GM12878 (cell line): Measurements from ENCODE around the gene WNK2. TPM values are rescaled to one million over a fixed set of nuclear protein-coding genes. Genes with fewer than 3 reads are reported as not detected.
"Not testable (repeated sequence)": the region's sequence is repeated elsewhere in the genome, so short reads cannot be mapped to it uniquely, and the experiment has no call there.

ENCODE experiments used
- ATAC-seq: fragments of 200-7000 bp; cut with Tn5 transposase; 3 replicates; pipeline ENCODE4 v1.9.1; 2020; ENCODE audit warnings: mild to moderate bottlenecking, moderate library complexity
- BruUV-seq: library from RNA; stranded (reverse); fragments of 400-500 nt; replicated peaks from 2 replicates; lab custom pipeline; 2021; lab: Mats Ljungman, UMichigan
- CTCF ChIA-PET: fragments of 300-600 bp; sonication (Branson Sonifier 250); formaldehyde crosslinking; extraction: SDS; loops from one replicate; lab custom pipeline; 2021; ENCODE audit warnings: inconsistent platforms; lab: Yijun Ruan, JAX
- POLR2A ChIA-PET: fragments of 350-600 bp; formaldehyde crosslinking; extraction: SDS; loops from one replicate; lab custom pipeline; 2021; ENCODE audit warnings: inconsistent platforms; lab: Charles Lee
- RAD21 ChIA-PET: fragments of 300-600 bp; sonication (Branson Sonifier 250); formaldehyde crosslinking; loops from one replicate; lab custom pipeline; 2023; ENCODE audit warnings: antibody characterized with exemption; ENCODE audit not compliant: unreplicated experiment; lab: Charles Lee
- SMC1A ChIA-PET: fragments of 300-600 bp; sonication (Branson Sonifier 250); formaldehyde crosslinking; loops from one replicate; lab custom pipeline; 2023; ENCODE audit not compliant: unreplicated experiment, uncharacterized antibody; lab: Charles Lee
- DNase-seq: peaks from one replicate; pipeline ENCODE4 v3.0.0-alpha.2; 2011; ENCODE audit warnings: low read depth, low spot score
- FAIRE-seq: peaks from 3 replicates; lab custom pipeline; 2011; peaks lifted over from hg19 to GRCh38; lab: Jason Lieb, UNC
- H2AFZ ChIP-seq: 2 replicates; pipeline ENCODE4 v1.6.0; 2011; ENCODE audit warnings: low read depth, low read length, control low read depth; ENCODE audit not compliant: control insufficient read depth
- H3K27ac ChIP-seq: 2 replicates; pipeline ENCODE4 v1.5.1; 2011; ENCODE audit warnings: control low read depth; ENCODE audit not compliant: control insufficient read depth, insufficient read depth
- H3K27me3 ChIP-seq, 2 experiments: replicated peaks in 1 of 2; 2 replicates each; pipeline versions ENCODE4 v1.6.0 to v1.6.1; 2011; ENCODE audit warnings: low read length in 1 of 2; ENCODE audit not compliant: control insufficient read depth in 2 of 2, insufficient read depth in 2 of 2
- H3K36me3 ChIP-seq, 2 experiments: 2 replicates each; pipeline ENCODE4 v1.5.1; 2011; ENCODE audit warnings: low read length in 1 of 2; ENCODE audit not compliant: control insufficient read depth in 2 of 2, insufficient read depth in 2 of 2
- H3K4me1 ChIP-seq: 2 replicates; pipeline ENCODE4 v1.6.1; 2011; ENCODE audit warnings: mild to moderate bottlenecking, low read length, moderate library complexity, mixed read lengths; ENCODE audit not compliant: control insufficient read depth, insufficient read depth
- H3K4me2 ChIP-seq: 2 replicates; pipeline ENCODE4 v1.6.0; 2011; ENCODE audit warnings: control low read depth; ENCODE audit not compliant: control insufficient read depth, insufficient read depth
- H3K4me3 ChIP-seq: fragments of 200-600 bp; sonication (generic); 2 replicates; pipeline ENCODE4 v1.5.1; 2016
- H3K79me2 ChIP-seq: 2 replicates; pipeline ENCODE4 v1.6.0; 2011; ENCODE audit warnings: low read length; ENCODE audit not compliant: control insufficient read depth, insufficient read depth
- H3K9ac ChIP-seq: 2 replicates; pipeline ENCODE4 v1.8.0; 2011; ENCODE audit warnings: low read length, control low read depth, mixed read lengths; ENCODE audit not compliant: control insufficient read depth, insufficient read depth
- H3K9me3 ChIP-seq: replicated peaks from 3 replicates; pipeline ENCODE4 v1.5.1; 2011; ENCODE audit warnings: mild to moderate bottlenecking, low read length; ENCODE audit not compliant: control insufficient read depth, insufficient read depth
- H4K20me1 ChIP-seq: 2 replicates; pipeline ENCODE4 v1.6.0; 2011; ENCODE audit not compliant: control insufficient read depth, insufficient read depth
- BRCA1 ChIP-seq: IDR thresholded peaks from 2 replicates; pipeline ENCODE4 v1.6.1; 2011; ENCODE audit warnings: low read depth, low read length, improper control_type of control experiment
- E2F4 ChIP-seq: IDR thresholded peaks from 2 replicates; pipeline ENCODE4 v1.6.1; 2012; ENCODE audit warnings: low read depth, low read length, improper control_type of control experiment
- HSF1 ChIP-seq: fragments of 150-350 bp; IDR thresholded peaks from 2 replicates; pipeline ENCODE4 v1.6.1; 2014; ENCODE audit warnings: mild to moderate bottlenecking, low read depth, low read length
- IRF5 ChIP-seq: fragments of 450-650 bp; IDR thresholded peaks from 2 replicates; pipeline ENCODE4 v1.6.1; 2017; ENCODE audit warnings: borderline replicate concordance
- JUNB ChIP-seq: IDR thresholded peaks from 2 replicates; pipeline ENCODE4 v1.6.1; 2016; ENCODE audit warnings: antibody characterized with exemption, mild to moderate bottlenecking
- SMAD1 ChIP-seq: fragments of 450-650 bp; IDR thresholded peaks from 2 replicates; pipeline ENCODE4 v1.6.1; 2018; ENCODE audit warnings: mild to moderate bottlenecking, low read depth; ENCODE audit not compliant: partially characterized antibody
- SMAD5 ChIP-seq: IDR thresholded peaks from 2 replicates; pipeline ENCODE4 v1.6.1; 2016; ENCODE audit warnings: antibody characterized with exemption, low read depth
- USF2 ChIP-seq: IDR thresholded peaks from 2 replicates; pipeline ENCODE4 v1.6.1; 2011; ENCODE audit warnings: low read depth, low read length, improper control_type of control experiment, borderline replicate concordance
- ZBED1 ChIP-seq: IDR thresholded peaks from 2 replicates; pipeline ENCODE4 v1.6.1; 2016; ENCODE audit warnings: borderline replicate concordance
- WGBS: methylation state at CpG from one replicate; pipeline ENCODE4 v1.1.6; 2016; ENCODE audit warnings: low lambda C conversion rate; ENCODE audit not compliant: insufficient replicate concordance, insufficient coverage; ENCODE audit errors: missing lambda C conversion rate; 5-methylcytosine and 5-hydroxymethylcytosine counted together
- in situ Hi-C: fragments of 300-500 bp; cut with MboI; formaldehyde crosslinking; loops from 9 replicates; pipeline ENCODE4 v1.14.3; 2018; ENCODE audit warnings: mixed read lengths
- intact Hi-C: fragments of 100-400 bp; cut with micrococcal nuclease; formaldehyde crosslinking; loops from one replicate; pipeline ENCODE4 v1.14.2; 2022; ENCODE audit not compliant: unreplicated experiment
- polyA plus RNA-seq, 11 experiments: library from polyadenylated mRNA; depleted of rRNA in 4 of 11; unstranded in 6 of 11; stranded (reverse) in 5 of 11; fragments of >200 nt; fragmentation: Nextera tagmentation in 4 of 11; fragmentation: Illumina TruSeq in 1 of 11; extraction: Ambion mirVana in 4 of 11; extraction: Trizol in 1 of 11; gene quantifications; 1 replicate in 1 of 11; 2 replicates in 10 of 11; pipeline versions ENCODE4 v1.2.1 to v1.2.3, GENCODE V29; 2011 to 2016; ENCODE audit warnings: inconsistent platforms in 2 of 11, missing spikeins in 2 of 11, low read depth in 1 of 11
- total RNA-seq, 4 experiments: library from RNA; depleted of rRNA in 3 of 4; stranded (reverse); fragments of >200 nt in 3 of 4; fragmentation: Illumina TruSeq in 1 of 4; extraction: Trizol in 1 of 4; gene quantifications; 2 replicates each; pipeline versions ENCODE4 v1.2.1 to v1.2.3, GENCODE V29; 2013 to 2021

The WNK2 gene
- total and polyA plus RNA-seq, 10 of the 15 experiments (the other 5 are each of a cell fraction or from before 2014, with no cell fraction given): 0.15 TPM; not detected in 9

- no peak for TF ChIP-seq HSF1
- TF ChIP-seq JUNB: no peak
- no peak for TF ChIP-seq SMAD1
Measured at GRCh38 chr9:93250185-93250584, 66.2 kb downstream of the WNK2 start (continued).

- POLR2A ChIA-PET, H3K4me1 ChIP-seq, SMC1A ChIA-PET, H3K27me3 ChIP-seq, H3K9me3 ChIP-seq, H3K4me3 ChIP-seq, H3K36me3 ChIP-seq, FAIRE-seq, H3K9ac ChIP-seq, intact Hi-C loops, CTCF ChIA-PET, H3K79me2 ChIP-seq, BruUV-seq, H3K27ac ChIP-seq, H3K4me2 ChIP-seq, in situ Hi-C loops, H2AFZ ChIP-seq, DNase-seq, RAD21 ChIA-PET, H4K20me1 ChIP-seq, ATAC-seq: not testable (repeated sequence)
- 23% methylated on average over 8 of the region's 8 CpGs for WGBS
Measured at GRCh38 chr9:93251309-93251708, 67.4 kb downstream of the WNK2 start.

- 16% methylated on average over 14 of the region's 14 CpGs for WGBS
- Histone ChIP-seq H3K4me1 (no peaks in the 10 kb centered on the region), H3K4me2 (no peak overlapping the region), H3K36me3 (no peaks in the 10 kb centered on the region), H3K9ac (no peak overlapping the region), H2AFZ (no peak overlapping the region), H3K9me3 (no peaks in the 10 kb centered on the region), H4K20me1 (no peaks in the 10 kb centered on the region), H3K27ac (no peak overlapping the region), H3K27me3 (no peaks in the 10 kb centered on the region), H3K79me2 (no peaks in the 10 kb centered on the region), H3K4me3 (no peak overlapping the region)
- SMC1A ChIA-PET: no interaction called here
- FAIRE-seq (no peak), ATAC-seq (no peak), DNase-seq (no peak)
- CTCF ChIA-PET: no interaction called here
- intact Hi-C loops: no loop called here
- POLR2A ChIA-PET: no interaction called here
- in situ Hi-C loops: no loop called here
- RAD21 ChIA-PET: no interaction called here
- BruUV-seq: no TSS peak
- no peak for TF ChIP-seq ZBED1
- TF ChIP-seq BRCA1: no peak
- no peak for TF ChIP-seq SMAD5
- no peak for TF ChIP-seq USF2
- no peak for TF ChIP-seq IRF5
- TF ChIP-seq E2F4: no peak
Measured at GRCh38 chr9:93252116-93252780, 68.3 kb downstream of the WNK2 start.
